K562 (cell line): Measurements from ENCODE around the gene ZNF189. TPM values are rescaled to one million over a fixed set of nuclear protein-coding genes. Genes with fewer than 3 reads are reported as not detected.

Experiments
- ADNP ChIP-seq: fragments of 200-800 bp; sonication (Bioruptor generic); IDR thresholded peaks from 2 replicates; pipeline ENCODE4 v1.6.1; 2016; ENCODE audit warnings: missing genetic modification characterization, missing compliant biosample characterization
- ARID3B ChIP-seq: fragments of 250-450 bp; sonication (Bioruptor Pico); IDR thresholded peaks from 2 replicates; pipeline ENCODE4 v1.4.0; 2020; ENCODE audit warnings: borderline replicate concordance
- ARNT ChIP-seq, 2 experiments: fragments of 450-650 bp; IDR thresholded peaks; 2 replicates each; pipeline ENCODE4 v1.6.1; 2016; ENCODE audit warnings: mild to moderate bottlenecking in 1 of 2
- BHLHE40 ChIP-seq: IDR thresholded peaks from 2 replicates; pipeline ENCODE4 v1.6.1; 2011; ENCODE audit warnings: low read length, improper control_type of control experiment
- CBX5 ChIP-seq: IDR thresholded peaks from 2 replicates; pipeline ENCODE4 v1.6.1; 2014; ENCODE audit warnings: low read depth, borderline replicate concordance
- ELF2 ChIP-seq: fragments of 250-450 bp; sonication (Bioruptor Pico); IDR thresholded peaks from 2 replicates; pipeline ENCODE4 v1.5.0; 2021; ENCODE audit warnings: mild to moderate bottlenecking
- ETV1 ChIP-seq: fragments of 450-650 bp; conservative IDR thresholded peaks from 2 replicates; pipeline ENCODE4 v1.6.1; 2016; ENCODE audit warnings: missing genetic modification characterization, control low read depth, low read depth, missing compliant biosample characterization
- MAFF ChIP-seq: IDR thresholded peaks from 2 replicates; pipeline ENCODE4 v1.6.1; 2012; ENCODE audit warnings: low read length, improper control_type of control experiment
- MBD2 ChIP-seq: sonication (generic); IDR thresholded peaks from 2 replicates; pipeline ENCODE4 v1.6.1; 2016; ENCODE audit warnings: low read depth, borderline replicate concordance
- PHTF2 ChIP-seq: fragments of 250-450 bp; sonication (Bioruptor Pico); IDR thresholded peaks from 2 replicates; pipeline ENCODE4 v1.5.0; 2021; ENCODE audit warnings: mild to moderate bottlenecking
- POLR3G ChIP-seq: IDR thresholded peaks from 2 replicates; pipeline ENCODE4 v1.6.1; 2011; ENCODE audit not compliant: insufficient read length, insufficient replicate concordance; ENCODE audit errors: extremely low read depth
- SMC3 ChIP-seq: conservative IDR thresholded peaks from 2 replicates; pipeline ENCODE4 v1.6.1; 2011; ENCODE audit warnings: low read depth, low read length, improper control_type of control experiment; ENCODE audit not compliant: insufficient read depth
- SPI1 ChIP-seq: IDR thresholded peaks from 2 replicates; pipeline ENCODE4 v1.6.1; 2011; ENCODE audit warnings: low read depth, low read length, control low read depth, borderline replicate concordance
- TAF9B ChIP-seq: fragments of 450-650 bp; IDR thresholded peaks from 2 replicates; pipeline ENCODE4 v1.6.1; 2018; ENCODE audit warnings: mild to moderate bottlenecking; ENCODE audit not compliant: partially characterized antibody
- TBP ChIP-seq: optimal IDR thresholded peaks from 2 replicates; pipeline ENCODE3; 2011; ENCODE audit warnings: low read depth, low read length, improper control_type of control experiment
- ZBTB49 ChIP-seq: sonication (generic); formaldehyde crosslinking; IDR thresholded peaks from 2 replicates; pipeline ENCODE4 v1.8.0; 2022; ENCODE audit warnings: missing genetic modification reagents, mild to moderate bottlenecking, borderline replicate concordance
- ZNF224 ChIP-seq: sonication (generic); formaldehyde crosslinking; IDR thresholded peaks from 2 replicates; pipeline ENCODE4 v1.8.0; 2022; ENCODE audit warnings: mild to moderate bottlenecking, missing genetic modification reagents
- ZNF274 ChIP-seq: IDR thresholded peaks from 2 replicates; pipeline ENCODE4 v1.6.1; 2011; ENCODE audit warnings: low read depth, mild to moderate bottlenecking, low read length, moderate library complexity, borderline replicate concordance
- ZNF589 ChIP-seq: fragments of 200-800 bp; sonication (Bioruptor generic); IDR thresholded peaks from 2 replicates; pipeline ENCODE4 v1.6.1; 2016; ENCODE audit warnings: low read depth, missing genetic modification characterization, missing compliant biosample characterization
- polyA plus RNA-seq, 8 experiments: library from polyadenylated mRNA; depleted of rRNA in 4 of 8; stranded (reverse) in 5 of 8; unstranded in 3 of 8; fragments of >200 nt; fragmentation: Nextera tagmentation in 2 of 8; fragmentation: Illumina TruSeq in 1 of 8; extraction: Ambion mirVana in 2 of 8; extraction: Trizol in 1 of 8; gene quantifications; 2 replicates each; pipeline versions ENCODE4 v1.2.1 to v1.2.3, GENCODE V29; 2011 to 2014; ENCODE audit warnings: inconsistent platforms in 1 of 8, missing spikeins in 1 of 8
- total RNA-seq, 7 experiments: library from RNA; depleted of rRNA in 6 of 7; stranded (reverse); fragments of >200 nt in 6 of 7; fragmentation: Illumina TruSeq in 2 of 7; extraction: Trizol in 2 of 7; gene quantifications; 2 replicates each; pipeline versions ENCODE4 v1.2.1 to v1.2.3, GENCODE V29; 2011 to 2021; ENCODE audit warnings: low replicate concordance in 1 of 7
- TF ChIP-seq, protein P1 (sequence below), 2 experiments: IDR thresholded peaks; 2 replicates each; pipeline ENCODE4 v1.6.1; 2012; ENCODE audit warnings: improper control_type of control experiment in 2 of 2, low read depth in 2 of 2, low read length in 2 of 2, borderline replicate concordance in 1 of 2

ZNF189 gene
- total and polyA plus RNA-seq, 9 of the 15 experiments (the other 6 are each of a cell fraction or from before 2014, with no cell fraction given), result 2.4 to 15.3 (median 6.4) TPM

DNA sequence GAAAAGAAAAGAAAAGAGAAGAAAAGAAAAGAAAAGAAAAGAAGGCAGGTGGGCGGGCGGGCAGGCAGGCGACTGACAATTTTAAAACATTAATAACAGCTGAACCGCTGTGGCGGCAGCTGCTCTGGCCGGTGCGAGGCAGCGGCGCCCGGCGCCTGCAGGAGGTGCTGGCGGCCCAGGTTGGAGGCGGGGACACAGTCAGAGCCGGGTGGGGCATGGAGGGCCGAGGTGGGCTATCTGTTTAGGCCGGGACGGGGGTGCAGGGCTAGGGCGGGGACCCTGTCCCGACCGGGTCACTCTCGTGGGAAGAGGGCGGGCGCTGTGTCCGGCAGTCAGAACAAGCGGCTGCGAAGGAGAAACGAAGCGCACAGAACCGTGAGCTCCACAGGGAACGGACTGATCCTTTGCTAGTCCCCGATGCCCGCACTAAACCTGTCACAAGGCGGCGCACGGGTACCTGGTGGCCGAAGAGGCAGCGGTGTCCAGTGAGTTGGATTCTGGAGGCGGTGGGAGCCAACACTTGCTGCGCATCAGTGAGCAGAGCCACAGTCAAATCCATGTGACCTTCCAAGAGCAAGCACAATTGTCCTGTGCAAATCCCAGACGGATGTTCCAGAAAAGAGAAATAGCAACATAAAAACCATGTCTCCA is 50.5 kb downstream of the ZNF189 start (continued):
- TF ChIP-seq POLR3G (no peak), ZNF589 (CRISPR knock-in tag) (no peak), MAFF (no peak), TAF9B (no peak), TBP (no peak), ARNT (IDR thresholded peaks at IDR 0.05) (no peak), ARID3B (CRISPR knock-in tag) (no peak), SPI1 (no peak), PHTF2 (CRISPR knock-in tag) (no peak), ELF2 (no peak), MBD2 (no peak), ADNP (no peak), BHLHE40 (0 out of 2 replicates have a peak, but pooled peaks have one; percentile 10), ETV1 (tag) (no peak), ZNF274 (no peak), ZNF224 (CRISPR knock-in tag) (no peak), CBX5 (no peak), SMC3 (peak; percentile 65), ZBTB49 (CRISPR knock-in tag) (no peak)
- TF ChIP-seq, protein P1, sequence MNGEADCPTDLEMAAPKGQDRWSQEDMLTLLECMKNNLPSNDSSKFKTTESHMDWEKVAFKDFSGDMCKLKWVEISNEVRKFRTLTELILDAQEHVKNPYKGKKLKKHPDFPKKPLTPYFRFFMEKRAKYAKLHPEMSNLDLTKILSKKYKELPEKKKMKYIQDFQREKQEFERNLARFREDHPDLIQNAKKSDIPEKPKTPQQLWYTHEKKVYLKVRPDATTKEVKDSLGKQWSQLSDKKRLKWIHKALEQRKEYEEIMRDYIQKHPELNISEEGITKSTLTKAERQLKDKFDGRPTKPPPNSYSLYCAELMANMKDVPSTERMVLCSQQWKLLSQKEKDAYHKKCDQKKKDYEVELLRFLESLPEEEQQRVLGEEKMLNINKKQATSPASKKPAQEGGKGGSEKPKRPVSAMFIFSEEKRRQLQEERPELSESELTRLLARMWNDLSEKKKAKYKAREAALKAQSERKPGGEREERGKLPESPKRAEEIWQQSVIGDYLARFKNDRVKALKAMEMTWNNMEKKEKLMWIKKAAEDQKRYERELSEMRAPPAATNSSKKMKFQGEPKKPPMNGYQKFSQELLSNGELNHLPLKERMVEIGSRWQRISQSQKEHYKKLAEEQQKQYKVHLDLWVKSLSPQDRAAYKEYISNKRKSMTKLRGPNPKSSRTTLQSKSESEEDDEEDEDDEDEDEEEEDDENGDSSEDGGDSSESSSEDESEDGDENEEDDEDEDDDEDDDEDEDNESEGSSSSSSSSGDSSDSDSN (IDR thresholded peaks at IDR 0.05; ENCODE audit: borderline replicate concordance in 1 of 2, low read depth in 2 of 2, low read length in 2 of 2), result peak in 1 of 2 experiments; percentile 76; a peak in 1 of 4 replicates
